HepG2 (cell line): ENCODE data around the gene ZNF343. TPM values are rescaled to one million over a fixed set of nuclear protein-coding genes. Genes with fewer than 3 reads are reported as not detected.

Experiments used
- CAMTA2 ChIP-seq: sonication (generic); formaldehyde crosslinking; IDR thresholded peaks from 2 replicates; pipeline ENCODE4 v1.4.0; 2020; ENCODE audit warnings: mild to moderate bottlenecking, missing genetic modification reagents, borderline replicate concordance
- FIP1L1 ChIP-seq: fragments of 200-400 bp; formaldehyde crosslinking; IDR thresholded peaks from 2 replicates; pipeline ENCODE4 v1.6.1; 2018; ENCODE audit warnings: low read depth, mild to moderate bottlenecking, low read length, moderate library complexity, borderline replicate concordance; ENCODE audit not compliant: insufficient read depth
- HMGA1 ChIP-seq: sonication (generic); formaldehyde crosslinking; conservative IDR thresholded peaks from 2 replicates; pipeline ENCODE4 v1.4.0; 2020; ENCODE audit warnings: missing genetic modification reagents
- IRF2 ChIP-seq: IDR thresholded peaks from 2 replicates; pipeline ENCODE4 v1.6.1; 2018; ENCODE audit warnings: missing genetic modification reagents, missing compliant biosample characterization
- RBFOX2 ChIP-seq: fragments of 200-400 bp; formaldehyde crosslinking; IDR thresholded peaks from 2 replicates; pipeline ENCODE4 v1.6.1; 2017; ENCODE audit warnings: low read depth, mild to moderate bottlenecking, low read length
- RFX3 ChIP-seq: IDR thresholded peaks from 2 replicates; pipeline ENCODE4 v1.6.1; 2016; ENCODE audit warnings: missing biosample characterization, missing genetic modification reagents
- SOX6 ChIP-seq, 2 experiments: fragments of 450-650 bp in 1 of 2; sonication (generic) in 1 of 2; formaldehyde crosslinking in 1 of 2; IDR thresholded peaks; 2 replicates each; pipeline versions ENCODE4 v1.4.0 to v1.6.1; 2017 to 2020; ENCODE audit warnings: antibody characterized with exemption in 1 of 2, mild to moderate bottlenecking in 1 of 2, missing genetic modification reagents in 1 of 2
- TEAD3 ChIP-seq: optimal IDR thresholded peaks from 2 replicates; pipeline ENCODE3; 2016; ENCODE audit warnings: borderline replicate concordance
- ZFP36L2 ChIP-seq: sonication (generic); formaldehyde crosslinking; IDR thresholded peaks from 2 replicates; pipeline ENCODE4 v1.4.0; 2020; ENCODE audit warnings: missing genetic modification reagents
- ZKSCAN5 ChIP-seq: sonication (generic); formaldehyde crosslinking; IDR thresholded peaks from 2 replicates; pipeline ENCODE4 v1.5.1; 2020; ENCODE audit warnings: mild to moderate bottlenecking, missing genetic modification reagents
- ZMYM4 ChIP-seq: sonication (generic); formaldehyde crosslinking; IDR thresholded peaks from 2 replicates; pipeline ENCODE4 v1.8.1; 2023; ENCODE audit warnings: mild to moderate bottlenecking, missing genetic modification reagents
- ZNF3 ChIP-seq: IDR thresholded peaks from 2 replicates; pipeline ENCODE4 v1.7.0; 2017; ENCODE audit warnings: inconsistent platforms
- ZNF331 ChIP-seq: sonication (generic); formaldehyde crosslinking; IDR thresholded peaks from 2 replicates; pipeline ENCODE4 v1.4.0; 2020; ENCODE audit warnings: missing genetic modification reagents
- ZNF333 ChIP-seq: sonication (generic); formaldehyde crosslinking; IDR thresholded peaks from 2 replicates; pipeline ENCODE4 v1.4.0; 2020; ENCODE audit warnings: mild to moderate bottlenecking, missing genetic modification reagents, borderline replicate concordance
- ZNF510 ChIP-seq: sonication (generic); formaldehyde crosslinking; IDR thresholded peaks from 2 replicates; pipeline ENCODE4 v1.4.0; 2020; ENCODE audit warnings: low read depth, mild to moderate bottlenecking, missing genetic modification reagents
- ZNF556 ChIP-seq: sonication (generic); formaldehyde crosslinking; IDR thresholded peaks from 2 replicates; pipeline ENCODE4 v1.4.0; 2020; ENCODE audit warnings: mild to moderate bottlenecking, missing genetic modification reagents, borderline replicate concordance
- ZNF660 ChIP-seq: sonication (generic); formaldehyde crosslinking; IDR thresholded peaks from 2 replicates; pipeline ENCODE4 v1.5.1; 2020; ENCODE audit warnings: mild to moderate bottlenecking, low read depth, missing genetic modification reagents, borderline replicate concordance
- ZNF749 ChIP-seq: sonication (generic); formaldehyde crosslinking; IDR thresholded peaks from 2 replicates; pipeline ENCODE4 v1.8.0; 2022; ENCODE audit warnings: mild to moderate bottlenecking, missing genetic modification reagents, moderate library complexity, borderline replicate concordance
- polyA plus RNA-seq, 8 experiments: library from polyadenylated mRNA; depleted of rRNA in 3 of 8; stranded (reverse) in 7 of 8; unstranded in 1 of 8; fragments of >200 nt; fragmentation: Illumina TruSeq in 4 of 8; extraction: Trizol in 4 of 8; gene quantifications; 2 replicates each; pipeline versions ENCODE4 v1.2.1 to v1.2.3, GENCODE V29; 2011 to 2016; ENCODE audit warnings: low read depth in 4 of 8, missing spikeins in 1 of 8, mixed read lengths in 1 of 8; ENCODE audit not compliant: insufficient read depth in 1 of 8
- total RNA-seq, 5 experiments: library from RNA; depleted of rRNA; stranded (reverse); fragments of >200 nt; fragmentation: Illumina TruSeq; extraction: Trizol; gene quantifications; 2 replicates each; pipeline ENCODE4 v1.2.3, GENCODE V29; 2016; ENCODE audit warnings: low read depth in 1 of 5
- TF ChIP-seq, protein P1 (sequence below): sonication (generic); formaldehyde crosslinking; IDR thresholded peaks from 2 replicates; pipeline ENCODE4 v1.5.0; 2020; ENCODE audit warnings: missing genetic modification reagents
- TF ChIP-seq, protein P2 (sequence below): IDR thresholded peaks from 2 replicates; pipeline ENCODE4 v1.4.0; 2020; ENCODE audit warnings: mild to moderate bottlenecking, missing genetic modification reagents
- TF ChIP-seq, protein P3 (sequence below): sonication (generic); formaldehyde crosslinking; IDR thresholded peaks from 2 replicates; pipeline ENCODE4 v1.4.0; 2020; ENCODE audit warnings: mild to moderate bottlenecking, missing genetic modification reagents
- TF ChIP-seq, protein P4 (sequence below): sonication (generic); formaldehyde crosslinking; IDR thresholded peaks from 2 replicates; pipeline ENCODE4 v1.4.0; 2020; ENCODE audit warnings: mild to moderate bottlenecking, low read depth, missing genetic modification reagents
- TF ChIP-seq, protein P5 (sequence below): IDR thresholded peaks from 2 replicates; pipeline ENCODE4 v1.6.1; 2016; ENCODE audit warnings: mild to moderate bottlenecking, missing biosample characterization, missing genetic modification reagents

ZNF343 gene
- total and polyA plus RNA-seq, 2 of the 13 experiments (the other 11 are each of a cell fraction or from before 2014, with no cell fraction given): 16.4 to 22.1 TPM

DNA sequence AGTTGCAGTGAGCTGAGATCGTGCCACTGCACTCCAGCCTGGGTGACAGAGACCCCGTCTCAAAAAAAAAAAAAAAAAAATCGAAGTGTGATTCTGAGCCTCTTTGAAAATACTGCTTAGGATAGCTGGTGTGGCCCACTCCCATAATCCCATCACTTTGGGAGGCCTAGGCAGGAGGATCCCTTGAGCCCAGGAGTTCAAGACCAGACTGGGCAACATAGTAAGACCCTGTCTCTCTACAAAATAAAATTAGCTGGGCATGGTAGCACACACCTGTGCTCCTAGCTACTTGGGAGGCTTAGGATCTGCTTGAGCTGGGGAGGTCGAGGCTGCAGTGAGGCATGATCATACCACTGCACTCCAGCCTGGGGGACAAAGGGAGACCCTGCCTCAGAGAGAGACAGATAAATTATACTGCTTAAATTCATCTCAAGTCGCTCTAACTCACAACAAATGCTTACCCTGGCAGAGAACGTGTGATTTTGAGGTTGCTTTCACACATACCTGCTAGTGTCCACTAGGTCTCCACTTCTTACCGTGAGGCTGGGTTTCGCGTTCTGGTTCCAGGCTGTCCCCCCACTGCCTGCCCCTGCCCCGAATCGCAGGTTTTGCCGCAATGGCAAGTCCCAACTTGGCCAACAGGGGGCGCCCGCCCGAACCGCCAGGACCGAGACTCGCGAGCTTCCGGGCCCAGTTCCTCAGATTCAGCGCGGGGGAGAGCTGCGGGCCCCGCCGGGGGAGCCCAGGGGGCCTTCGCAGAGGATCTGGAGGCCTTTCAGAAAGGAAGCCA, 15.4 kb upstream of the ZNF343 start (continued):
- peak; percentile 87 for TF ChIP-seq RBFOX2
- TF ChIP-seq TEAD3 (CRISPR knock-in tag): no peak
- TF ChIP-seq CAMTA2 (CRISPR knock-in tag): no peak
- TF ChIP-seq ZNF510: 0 out of 2 replicates have a peak, but pooled peaks have one; percentile 39
- no peak; the same call in 1 of the 2 replicates for TF ChIP-seq IRF2 (CRISPR knock-in tag)
- TF ChIP-seq, protein P1, sequence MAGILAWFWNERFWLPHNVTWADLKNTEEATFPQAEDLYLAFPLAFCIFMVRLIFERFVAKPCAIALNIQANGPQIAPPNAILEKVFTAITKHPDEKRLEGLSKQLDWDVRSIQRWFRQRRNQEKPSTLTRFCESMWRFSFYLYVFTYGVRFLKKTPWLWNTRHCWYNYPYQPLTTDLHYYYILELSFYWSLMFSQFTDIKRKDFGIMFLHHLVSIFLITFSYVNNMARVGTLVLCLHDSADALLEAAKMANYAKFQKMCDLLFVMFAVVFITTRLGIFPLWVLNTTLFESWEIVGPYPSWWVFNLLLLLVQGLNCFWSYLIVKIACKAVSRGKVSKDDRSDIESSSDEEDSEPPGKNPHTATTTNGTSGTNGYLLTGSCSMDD (CRISPR knock-in tag): no peak
- TF ChIP-seq ZNF660 (CRISPR knock-in tag): no peak
- TF ChIP-seq ZKSCAN5 (CRISPR knock-in tag): peak; percentile 69; the same call in 1 of the 2 replicates
- 0 out of 2 replicates have a peak, but pooled peaks have one; percentile 61 for TF ChIP-seq FIP1L1
- TF ChIP-seq, protein P2, sequence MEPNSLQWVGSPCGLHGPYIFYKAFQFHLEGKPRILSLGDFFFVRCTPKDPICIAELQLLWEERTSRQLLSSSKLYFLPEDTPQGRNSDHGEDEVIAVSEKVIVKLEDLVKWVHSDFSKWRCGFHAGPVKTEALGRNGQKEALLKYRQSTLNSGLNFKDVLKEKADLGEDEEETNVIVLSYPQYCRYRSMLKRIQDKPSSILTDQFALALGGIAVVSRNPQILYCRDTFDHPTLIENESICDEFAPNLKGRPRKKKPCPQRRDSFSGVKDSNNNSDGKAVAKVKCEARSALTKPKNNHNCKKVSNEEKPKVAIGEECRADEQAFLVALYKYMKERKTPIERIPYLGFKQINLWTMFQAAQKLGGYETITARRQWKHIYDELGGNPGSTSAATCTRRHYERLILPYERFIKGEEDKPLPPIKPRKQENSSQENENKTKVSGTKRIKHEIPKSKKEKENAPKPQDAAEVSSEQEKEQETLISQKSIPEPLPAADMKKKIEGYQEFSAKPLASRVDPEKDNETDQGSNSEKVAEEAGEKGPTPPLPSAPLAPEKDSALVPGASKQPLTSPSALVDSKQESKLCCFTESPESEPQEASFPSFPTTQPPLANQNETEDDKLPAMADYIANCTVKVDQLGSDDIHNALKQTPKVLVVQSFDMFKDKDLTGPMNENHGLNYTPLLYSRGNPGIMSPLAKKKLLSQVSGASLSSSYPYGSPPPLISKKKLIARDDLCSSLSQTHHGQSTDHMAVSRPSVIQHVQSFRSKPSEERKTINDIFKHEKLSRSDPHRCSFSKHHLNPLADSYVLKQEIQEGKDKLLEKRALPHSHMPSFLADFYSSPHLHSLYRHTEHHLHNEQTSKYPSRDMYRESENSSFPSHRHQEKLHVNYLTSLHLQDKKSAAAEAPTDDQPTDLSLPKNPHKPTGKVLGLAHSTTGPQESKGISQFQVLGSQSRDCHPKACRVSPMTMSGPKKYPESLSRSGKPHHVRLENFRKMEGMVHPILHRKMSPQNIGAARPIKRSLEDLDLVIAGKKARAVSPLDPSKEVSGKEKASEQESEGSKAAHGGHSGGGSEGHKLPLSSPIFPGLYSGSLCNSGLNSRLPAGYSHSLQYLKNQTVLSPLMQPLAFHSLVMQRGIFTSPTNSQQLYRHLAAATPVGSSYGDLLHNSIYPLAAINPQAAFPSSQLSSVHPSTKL (CRISPR knock-in tag): peak; percentile 61; the same call in 1 of the 2 replicates
- TF ChIP-seq HMGA1 (CRISPR knock-in tag): no peak
- TF ChIP-seq ZNF331 (CRISPR knock-in tag): no peak; the same call in 1 of the 2 replicates
- peak; percentile 8; the same call in 1 of the 2 replicates for TF ChIP-seq RFX3 (CRISPR knock-in tag)
- TF ChIP-seq ZMYM4 (CRISPR knock-in tag): peak; percentile 70; the same call in 1 of the 2 replicates
- no peak for TF ChIP-seq ZNF749 (CRISPR knock-in tag)
- TF ChIP-seq ZNF333 (CRISPR knock-in tag): no peak
- TF ChIP-seq SOX6 (IDR thresholded peaks at IDR 0.05): no peak
- peak; percentile 55; the same call in 1 of the 2 replicates for TF ChIP-seq SOX6 (CRISPR knock-in tag; IDR thresholded peaks at IDR 0.05)
- TF ChIP-seq, protein P3, sequence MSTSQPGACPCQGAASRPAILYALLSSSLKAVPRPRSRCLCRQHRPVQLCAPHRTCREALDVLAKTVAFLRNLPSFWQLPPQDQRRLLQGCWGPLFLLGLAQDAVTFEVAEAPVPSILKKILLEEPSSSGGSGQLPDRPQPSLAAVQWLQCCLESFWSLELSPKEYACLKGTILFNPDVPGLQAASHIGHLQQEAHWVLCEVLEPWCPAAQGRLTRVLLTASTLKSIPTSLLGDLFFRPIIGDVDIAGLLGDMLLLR: no peak
- no peak for TF ChIP-seq ZFP36L2 (CRISPR knock-in tag)
- TF ChIP-seq, protein P4, sequence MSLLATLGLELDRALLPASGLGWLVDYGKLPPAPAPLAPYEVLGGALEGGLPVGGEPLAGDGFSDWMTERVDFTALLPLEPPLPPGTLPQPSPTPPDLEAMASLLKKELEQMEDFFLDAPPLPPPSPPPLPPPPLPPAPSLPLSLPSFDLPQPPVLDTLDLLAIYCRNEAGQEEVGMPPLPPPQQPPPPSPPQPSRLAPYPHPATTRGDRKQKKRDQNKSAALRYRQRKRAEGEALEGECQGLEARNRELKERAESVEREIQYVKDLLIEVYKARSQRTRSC: no peak
- 0 out of 2 replicates have a peak, but pooled peaks have one; percentile 37 for TF ChIP-seq ZNF3
- peak; percentile 78 for TF ChIP-seq ZNF556
- TF ChIP-seq, protein P5, sequence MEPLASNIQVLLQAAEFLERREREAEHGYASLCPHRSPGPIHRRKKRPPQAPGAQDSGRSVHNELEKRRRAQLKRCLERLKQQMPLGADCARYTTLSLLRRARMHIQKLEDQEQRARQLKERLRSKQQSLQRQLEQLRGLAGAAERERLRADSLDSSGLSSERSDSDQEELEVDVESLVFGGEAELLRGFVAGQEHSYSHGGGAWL (CRISPR knock-in tag): peak; percentile 80; the same call in 1 of the 2 replicates
